NCI-H69 (cell line): ENCODE measurements around the gene SPRED2.

Experiments
- DNase-seq: peaks from one replicate; lab custom pipeline; 2025; lab: John Stamatoyannopoulos, UW

SPRED2 gene

DNA sequence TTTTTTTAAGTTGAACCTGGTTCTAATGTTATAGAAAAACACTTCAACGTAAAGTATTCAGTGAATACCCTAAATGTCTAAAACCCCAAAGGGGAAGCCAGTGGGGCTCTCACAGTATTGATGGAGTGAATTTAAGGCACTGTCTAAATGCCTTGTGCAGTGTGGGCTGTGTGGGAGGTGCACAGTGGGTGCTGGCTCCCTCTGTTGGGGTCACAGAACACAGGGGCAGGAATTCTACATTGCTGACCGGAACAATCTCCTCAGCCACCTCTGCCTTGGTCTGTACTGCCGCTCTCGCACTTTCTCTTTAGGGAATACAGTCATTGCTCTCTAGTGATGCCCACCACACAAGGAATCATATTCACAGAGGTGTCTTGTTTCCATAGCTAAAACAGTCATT, 45.4 kb downstream of the SPRED2 start:
- no peak for DNase-seq

DNA sequence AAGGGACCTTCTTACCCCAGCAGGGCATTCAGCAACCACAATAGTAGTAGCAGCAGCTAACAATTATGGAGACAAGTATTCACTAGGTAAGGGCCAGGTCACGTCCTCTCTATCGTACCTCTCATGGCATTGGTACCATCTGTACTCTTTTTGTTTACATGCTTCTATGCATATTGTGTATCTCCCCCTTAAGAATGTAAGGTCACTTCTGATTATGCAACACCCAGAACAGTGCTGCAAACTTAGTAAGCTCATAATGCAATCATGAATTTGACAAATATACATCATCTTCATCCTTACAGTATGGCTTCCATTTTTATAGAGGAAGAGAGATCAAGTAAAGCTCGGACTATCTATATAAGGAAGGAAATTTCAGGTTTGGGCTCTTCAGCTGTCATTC, 46.1 kb downstream of the SPRED2 start:
- no peak for DNase-seq

DNA sequence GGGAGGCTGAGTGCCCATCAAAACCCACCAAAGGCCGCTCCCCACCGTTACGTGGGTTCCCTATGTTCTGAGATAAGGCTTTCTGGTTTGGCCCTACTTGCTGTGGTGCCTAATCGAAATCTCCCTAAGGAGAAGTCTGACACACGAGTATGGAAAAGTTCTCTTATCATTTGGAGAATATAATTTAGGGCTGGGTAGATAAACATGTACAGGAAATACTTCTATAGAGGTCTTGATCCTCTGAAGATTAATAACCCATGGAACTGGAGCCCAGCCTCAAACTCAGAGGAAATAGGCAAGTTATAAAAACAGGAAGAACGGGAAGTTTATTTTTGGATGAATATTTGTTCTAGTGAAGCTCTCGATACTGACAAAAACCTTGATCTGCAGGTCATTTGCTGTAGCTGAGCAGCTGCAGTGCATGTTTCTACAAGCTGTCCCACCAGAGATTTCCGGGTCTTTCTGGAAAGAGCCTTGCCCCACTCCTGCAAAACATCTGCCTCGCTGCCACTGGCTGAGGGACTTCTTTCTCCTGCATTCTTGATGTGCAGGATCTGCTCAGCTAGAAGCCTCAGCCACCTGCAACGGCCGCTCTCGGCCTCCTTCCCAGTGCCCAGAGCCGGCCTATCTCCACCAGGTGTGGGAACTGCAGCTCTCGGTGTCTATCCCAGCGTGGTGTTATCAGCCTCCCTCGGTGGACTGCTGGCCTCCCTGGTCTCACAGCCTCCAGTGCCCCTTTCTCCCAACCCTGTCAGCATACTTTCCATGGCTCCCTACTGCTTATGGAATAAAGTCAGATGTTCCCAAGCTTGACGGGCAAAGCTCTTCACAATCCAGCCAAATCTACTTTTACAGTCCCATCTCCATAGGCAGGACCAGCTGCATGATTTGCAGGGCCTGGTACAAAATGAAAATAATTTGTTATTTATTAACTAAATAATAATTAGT, 48.6 kb downstream of the SPRED2 start:
- DNase-seq: no peak

DNA sequence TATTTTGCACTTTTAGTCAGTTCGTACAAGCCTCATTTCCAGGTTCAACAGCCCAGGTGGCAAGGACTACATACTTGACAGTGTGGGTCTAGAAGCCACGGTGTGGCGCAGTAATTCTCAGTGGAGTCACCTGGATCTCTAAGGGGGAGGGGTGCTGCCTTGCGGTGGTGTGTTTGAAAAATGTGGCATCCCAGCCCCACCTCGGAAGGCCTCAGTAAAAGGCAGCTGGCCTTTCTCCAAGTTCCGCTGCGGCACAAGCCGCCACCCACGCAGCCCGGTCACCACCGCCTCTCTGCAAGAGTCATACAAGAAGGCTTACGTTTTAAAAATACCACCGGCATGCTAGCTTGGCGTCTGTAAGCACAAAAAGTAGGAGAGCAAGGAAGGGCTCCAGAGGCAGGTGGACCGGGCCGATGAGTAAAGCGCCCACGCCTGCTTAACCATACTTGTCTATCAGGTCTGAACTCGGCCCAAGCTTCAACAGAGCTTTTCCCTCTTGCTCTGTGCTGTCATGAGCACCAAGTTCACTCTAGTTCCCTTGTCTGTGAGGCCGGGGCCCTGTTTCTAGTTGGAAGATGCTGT, 49.5 kb downstream of the SPRED2 start:
- peak; percentile 68 for DNase-seq

DNA sequence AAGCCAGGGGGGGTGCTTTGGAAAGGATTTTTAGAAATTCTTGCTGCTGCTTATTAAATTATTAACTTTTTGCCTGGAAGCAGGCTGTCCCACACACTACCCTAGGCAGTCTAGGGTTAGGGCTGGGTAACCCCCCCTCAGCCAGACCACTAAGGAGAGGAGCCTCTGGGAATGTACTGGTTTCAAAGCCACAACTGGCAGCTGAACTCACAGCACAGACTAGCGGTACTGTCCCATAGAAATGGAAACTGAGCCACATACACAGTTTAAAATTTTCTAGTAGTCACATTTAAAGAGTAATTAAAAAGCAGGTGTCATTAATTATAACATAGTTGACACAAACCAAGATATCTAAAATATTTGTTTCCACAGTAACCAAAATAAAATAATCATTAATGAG, 50.1 kb downstream of the SPRED2 start:
- DNase-seq: no peak

DNA sequence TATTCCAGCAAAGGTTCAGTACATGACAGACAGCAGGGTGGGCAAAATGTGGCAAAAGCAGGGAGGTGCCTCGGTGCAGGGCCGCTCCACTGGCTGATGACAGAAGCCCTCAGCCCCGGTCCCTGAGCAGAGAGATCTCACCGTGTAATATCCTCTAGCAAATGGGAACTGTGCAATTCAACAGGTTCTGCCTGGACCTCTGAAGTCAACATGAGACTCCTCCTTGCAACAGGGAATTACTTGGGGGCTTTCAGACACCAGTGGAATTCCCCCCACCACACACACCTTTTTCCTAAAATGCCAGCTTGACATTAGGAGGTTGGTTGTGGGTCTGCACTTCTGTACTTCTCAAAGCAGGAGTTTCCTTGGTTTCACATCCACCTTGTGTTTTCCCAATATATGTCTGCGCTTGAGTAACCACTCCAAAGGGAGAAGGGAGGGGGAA, 50.8 kb downstream of the SPRED2 start:
- DNase-seq: no peak

DNA sequence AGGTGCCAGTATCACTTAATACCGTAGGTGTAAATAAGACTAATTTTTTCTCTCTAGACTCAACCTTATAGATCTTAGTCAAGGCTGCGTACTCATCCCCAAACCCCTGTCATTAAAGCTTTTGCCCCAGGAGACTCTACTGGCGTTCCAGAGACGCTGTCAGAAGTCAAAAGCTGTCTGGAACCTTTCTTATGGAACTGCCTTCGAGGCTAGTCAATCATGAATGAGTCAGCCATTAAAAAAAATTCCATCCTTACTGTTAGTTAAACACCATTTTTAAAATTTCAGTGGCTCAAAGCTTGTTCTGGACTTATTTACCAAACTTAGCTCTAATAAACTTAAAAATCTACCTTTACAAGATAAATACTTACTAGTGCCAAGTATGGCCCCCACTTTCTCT, 52.1 kb downstream of the SPRED2 start:
- DNase-seq: no peak

DNA sequence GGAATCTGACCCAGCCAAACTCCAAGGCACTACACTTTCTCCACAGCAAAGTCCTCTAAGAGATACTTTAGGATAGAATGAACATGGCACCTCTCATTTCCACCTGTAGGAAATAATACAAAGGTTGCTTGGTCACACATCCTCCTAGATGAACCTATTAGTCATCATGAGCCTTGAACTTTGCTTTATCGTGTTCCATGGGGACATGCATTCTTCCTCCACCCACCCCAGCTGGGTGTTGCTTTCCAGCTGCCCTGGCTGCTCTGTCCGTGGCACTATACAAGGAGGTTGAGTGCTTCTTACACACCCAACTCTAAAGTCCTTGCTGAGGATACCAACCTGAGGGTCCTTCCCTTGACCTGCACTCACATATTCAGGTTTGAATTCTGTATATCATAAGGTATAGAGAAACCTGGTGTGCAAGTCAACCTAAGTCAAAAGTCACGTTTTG, 52.7 kb downstream of the SPRED2 start:
- no peak for DNase-seq

DNA sequence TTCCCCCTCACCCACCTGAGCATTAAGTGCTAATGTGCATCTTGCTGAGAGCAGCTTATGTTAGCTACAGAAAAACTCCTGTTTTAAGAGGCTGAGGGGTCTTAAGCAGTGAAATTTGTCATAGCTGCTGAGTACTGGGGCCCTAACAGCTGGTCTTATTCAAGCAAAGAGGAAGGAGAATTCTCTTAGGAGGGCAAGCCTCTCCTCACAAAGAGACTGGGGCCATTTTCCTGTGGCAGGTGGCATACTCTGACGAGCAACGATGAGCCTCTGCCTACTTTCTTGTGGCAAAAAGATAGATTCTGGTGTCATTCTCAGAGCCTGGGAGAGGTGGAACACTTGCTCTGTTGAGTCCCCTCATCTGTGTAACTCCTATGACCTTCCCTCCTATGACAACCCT, 53.2 kb downstream of the SPRED2 start:
- DNase-seq: no peak

DNA sequence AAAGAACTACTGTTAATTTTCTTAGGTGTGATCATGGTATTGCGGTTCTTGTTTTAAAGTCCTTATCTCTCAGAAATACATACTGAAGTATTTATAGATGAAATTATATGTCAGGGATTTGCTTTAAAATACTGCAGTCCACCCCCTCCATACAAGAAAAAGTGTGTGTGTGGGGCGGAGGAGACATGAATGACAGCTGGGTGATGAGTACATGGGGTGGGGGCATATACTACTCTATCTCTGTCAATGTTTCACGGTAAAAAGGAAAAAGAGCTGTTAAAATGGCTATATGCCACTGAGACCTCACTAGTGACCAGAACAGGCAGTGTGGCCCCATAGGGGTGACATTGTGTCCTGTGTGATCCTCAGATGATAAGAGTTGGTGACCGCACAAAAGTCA, 54.1 kb downstream of the SPRED2 start:
- no peak for DNase-seq

DNA sequence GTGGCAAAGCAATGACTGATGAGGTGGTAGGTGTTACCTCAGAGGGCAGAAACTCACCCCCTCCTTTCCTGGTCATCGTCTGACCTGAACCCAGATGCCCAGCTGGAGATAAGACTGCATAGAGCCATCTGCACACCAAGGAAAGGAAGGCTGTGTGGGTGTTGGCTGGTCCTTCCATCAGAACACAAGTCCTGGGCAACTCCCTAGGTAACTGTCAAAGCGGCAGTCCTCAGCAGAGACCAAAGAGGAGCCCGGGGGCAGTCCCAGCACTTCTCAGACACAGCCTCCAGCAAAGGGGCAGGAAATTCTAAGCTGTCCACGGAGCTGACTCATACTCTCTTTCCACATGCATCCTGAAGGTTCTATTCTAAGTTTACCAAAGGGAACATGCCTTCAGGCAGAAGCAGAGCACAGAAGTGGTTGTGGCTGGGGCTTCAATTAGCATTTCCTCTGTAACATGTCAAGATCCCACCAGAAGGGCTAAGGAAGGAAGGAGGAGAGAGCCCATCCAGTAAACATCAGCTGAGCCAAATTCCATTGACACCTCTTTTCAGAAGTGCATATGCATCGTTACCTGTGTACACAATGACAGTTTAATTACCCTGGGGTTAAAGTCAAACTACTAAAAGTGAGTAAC, 54.7 kb downstream of the SPRED2 start:
- DNase-seq: peak; percentile 30

DNA sequence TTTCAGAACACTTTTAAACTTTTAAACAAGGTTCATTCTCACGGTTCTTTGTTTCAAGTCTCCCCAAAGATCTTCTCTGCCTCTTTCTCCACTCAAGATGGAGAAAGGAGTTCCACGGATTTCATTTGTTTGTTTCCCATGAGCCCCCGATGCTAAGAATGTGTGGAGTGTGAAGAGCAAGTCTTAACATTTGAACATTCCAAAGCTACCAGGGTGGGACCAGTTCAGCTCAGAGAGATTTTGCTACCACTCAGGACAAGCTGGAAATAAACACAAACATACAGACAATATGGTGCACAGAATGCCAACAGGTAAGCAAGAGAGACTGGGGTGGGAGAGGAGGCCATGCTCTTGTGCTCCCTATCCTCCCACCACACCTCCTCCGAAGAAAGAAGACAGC, 56.7 kb downstream of the SPRED2 start:
- no peak for DNase-seq

DNA sequence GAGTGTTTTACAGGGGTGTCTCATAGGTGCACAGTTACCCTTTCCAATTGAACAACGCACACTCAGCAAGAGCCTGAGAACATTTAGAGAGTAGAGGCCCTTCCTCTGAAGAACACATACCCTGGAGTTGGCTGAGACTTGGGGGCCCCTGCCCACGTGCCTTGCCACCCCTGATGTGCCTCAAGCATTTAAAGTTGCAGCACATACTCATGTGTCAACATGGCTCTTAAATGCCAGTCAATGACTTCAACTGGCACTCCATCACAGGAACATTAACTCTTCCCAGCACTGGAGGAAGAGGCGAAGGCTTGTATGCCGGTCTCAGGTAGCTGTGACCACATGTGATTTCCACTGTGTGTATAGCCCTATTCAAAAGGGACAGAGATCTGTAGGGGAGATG, 57.4 kb downstream of the SPRED2 start:
- DNase-seq: no peak

DNA sequence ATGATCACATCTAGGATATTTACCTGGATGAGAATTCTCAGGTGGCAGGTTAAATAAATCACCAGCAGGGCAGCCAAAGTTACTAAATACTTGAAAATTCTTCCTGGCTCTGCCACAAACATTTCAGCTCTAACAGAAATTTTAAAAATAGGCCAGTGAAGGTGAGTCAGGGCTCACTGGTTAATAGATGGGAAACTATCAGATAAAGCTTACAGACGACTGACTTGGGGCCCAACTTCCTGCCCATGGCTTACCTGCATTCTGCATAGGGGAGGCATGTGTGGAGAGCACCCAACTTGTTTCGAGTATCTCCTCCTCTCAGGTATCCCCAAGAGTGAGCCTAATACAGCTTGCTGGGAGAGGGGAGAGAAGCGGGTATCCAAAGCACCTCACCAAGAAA, 57.8 kb downstream of the SPRED2 start:
- DNase-seq: no peak

DNA sequence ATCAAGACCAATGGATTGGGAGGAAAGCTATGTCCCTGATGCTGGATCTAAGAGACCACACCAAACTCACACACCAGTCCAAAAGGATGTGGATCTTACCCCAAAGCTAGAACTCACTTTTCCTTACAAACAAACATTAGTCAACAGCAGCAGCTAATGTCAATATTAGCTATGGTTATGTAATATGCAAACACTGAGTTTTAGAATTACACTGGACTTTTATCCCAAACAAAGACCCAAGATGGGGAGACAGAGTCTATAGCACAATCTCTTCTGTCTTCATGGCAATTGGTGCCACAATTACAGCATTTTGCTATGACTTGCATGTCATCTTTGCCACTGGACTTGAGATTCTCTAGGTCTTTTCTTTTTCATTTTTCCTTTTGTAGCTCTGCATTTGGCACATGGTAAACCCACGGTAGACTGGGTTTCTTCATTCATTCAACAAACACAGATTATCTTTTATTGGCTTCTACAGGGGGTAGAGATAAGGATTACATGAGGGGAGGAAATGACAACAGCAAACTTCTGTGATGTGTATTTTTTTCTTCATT, 59.0 kb downstream of the SPRED2 start:
- no peak for DNase-seq

DNA sequence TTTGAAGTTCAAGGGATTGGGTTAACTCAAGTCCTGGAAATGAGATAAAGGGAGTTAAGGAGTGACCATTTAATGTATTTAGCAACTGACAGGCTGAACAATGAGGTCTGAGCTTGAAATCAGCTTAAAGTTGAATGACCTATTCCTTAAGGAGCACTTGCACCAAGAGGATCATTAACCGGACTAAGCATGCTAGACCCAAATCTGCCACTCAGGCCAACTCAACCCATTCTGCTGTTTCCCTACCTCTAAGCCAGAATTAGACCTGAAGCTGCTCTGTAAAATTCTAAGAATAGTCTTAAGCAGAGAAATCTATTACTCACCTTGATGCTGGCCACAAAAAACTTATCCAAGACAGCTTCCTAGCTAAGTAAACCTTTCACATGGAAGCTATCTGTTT, 59.8 kb downstream of the SPRED2 start:
- DNase-seq: no peak

DNA sequence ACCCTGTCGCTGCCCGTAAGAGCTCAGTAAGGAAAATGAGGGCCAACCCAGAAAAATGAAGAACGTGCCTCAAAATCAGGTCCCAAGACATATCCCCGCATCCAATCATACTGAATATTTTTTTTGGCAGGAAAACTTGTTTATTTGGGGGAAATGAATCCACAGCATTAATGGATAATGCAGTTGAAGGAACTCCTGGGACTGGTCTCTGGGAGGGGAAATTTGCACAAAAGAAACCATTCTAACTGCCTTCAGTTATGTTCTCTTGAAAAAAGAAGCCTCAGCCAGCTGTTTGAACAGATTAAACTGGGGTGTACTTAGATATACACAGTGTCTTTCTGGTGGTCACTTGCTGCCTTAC, 61.3 kb downstream of the SPRED2 start:
- no peak for DNase-seq

DNA sequence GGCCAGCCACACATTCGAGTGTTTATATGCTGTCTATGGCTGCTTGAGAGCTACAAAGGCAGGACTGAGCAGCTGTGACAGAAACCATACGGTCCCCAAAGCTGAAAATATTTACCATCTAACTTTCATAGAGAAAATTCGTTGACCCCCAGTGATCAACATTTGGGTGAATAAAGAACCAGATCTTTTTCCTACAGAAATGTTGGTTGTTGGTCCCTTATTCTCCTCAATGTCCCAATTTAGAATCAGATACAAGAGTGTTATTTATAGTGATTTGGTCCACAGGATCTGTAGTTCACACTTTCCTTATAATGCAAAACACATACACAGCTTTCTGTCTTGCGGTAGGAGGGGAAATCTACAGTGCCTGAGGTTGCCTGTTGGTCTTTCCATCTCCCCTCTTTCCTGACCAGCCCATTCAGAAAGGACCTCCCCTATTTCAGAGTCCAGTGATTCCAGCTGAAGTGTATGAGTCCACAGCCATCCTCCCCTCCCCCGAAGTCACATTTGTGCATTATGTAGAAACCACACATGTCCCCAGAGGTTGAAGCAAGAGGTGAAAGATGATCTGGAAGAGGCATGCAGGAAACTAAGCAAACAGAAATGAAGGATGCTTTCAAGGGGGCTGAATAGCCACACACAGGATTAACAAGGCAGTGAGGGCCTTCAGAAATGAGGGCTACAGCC, 61.9 kb downstream of the SPRED2 start:
- peak; percentile 16 for DNase-seq

DNA sequence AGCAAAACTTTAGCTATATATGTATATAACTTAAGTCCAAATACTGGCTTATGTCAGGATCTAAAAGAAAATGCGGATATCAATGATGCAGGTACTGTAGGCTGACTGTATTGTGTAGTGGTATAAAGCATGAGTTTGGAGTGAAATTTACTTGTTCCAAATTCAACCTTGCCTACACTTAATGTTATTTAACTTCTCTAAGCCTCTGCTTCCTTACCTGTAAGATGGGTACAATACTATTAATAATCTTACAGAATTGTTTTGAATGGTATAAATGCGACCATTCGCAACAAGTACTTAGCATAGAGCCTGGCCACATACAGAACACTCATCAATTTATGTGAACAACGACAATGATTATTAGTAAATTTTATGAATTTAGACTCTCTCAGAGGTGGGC, 62.4 kb downstream of the SPRED2 start:
- DNase-seq: no peak

DNA sequence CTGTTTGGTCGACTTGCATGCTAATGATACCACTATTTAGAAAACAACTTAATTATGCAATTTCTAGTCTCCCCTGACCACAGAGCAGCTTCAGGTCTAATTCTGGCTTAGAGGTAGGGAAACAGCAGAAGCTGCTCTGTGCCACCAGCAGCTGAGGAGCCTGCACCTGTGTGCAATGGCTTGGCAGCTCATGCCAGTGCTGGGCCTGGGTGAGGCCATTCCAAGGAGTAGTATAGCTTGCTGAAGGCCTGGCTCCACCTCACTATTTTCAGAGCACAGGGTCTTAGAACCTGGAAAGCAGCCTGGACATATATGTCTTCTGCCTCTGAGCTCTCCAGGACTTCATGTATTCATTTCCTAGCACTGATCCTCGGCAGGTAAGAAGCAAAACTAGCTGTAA, 62.8 kb downstream of the SPRED2 start:
- DNase-seq: no peak

DNA sequence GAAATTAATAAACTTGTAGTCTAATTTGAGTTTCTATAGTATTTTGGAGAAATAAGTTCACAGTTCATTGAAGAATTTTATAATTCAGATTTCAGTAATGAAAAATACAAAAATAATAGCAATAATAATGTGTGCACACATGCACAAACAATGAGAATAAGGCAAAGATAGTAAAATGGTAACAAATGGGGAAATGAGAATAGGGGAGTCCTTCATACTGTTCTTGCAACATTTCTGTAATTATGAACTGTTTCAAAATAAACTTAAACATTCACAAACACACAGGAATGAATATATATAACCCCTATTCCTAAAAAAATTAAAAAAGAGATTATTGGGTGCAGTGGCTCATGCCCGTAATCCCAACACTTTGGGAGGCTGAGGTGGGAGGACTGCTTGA, 63.9 kb downstream of the SPRED2 start:
- no peak for DNase-seq

DNA sequence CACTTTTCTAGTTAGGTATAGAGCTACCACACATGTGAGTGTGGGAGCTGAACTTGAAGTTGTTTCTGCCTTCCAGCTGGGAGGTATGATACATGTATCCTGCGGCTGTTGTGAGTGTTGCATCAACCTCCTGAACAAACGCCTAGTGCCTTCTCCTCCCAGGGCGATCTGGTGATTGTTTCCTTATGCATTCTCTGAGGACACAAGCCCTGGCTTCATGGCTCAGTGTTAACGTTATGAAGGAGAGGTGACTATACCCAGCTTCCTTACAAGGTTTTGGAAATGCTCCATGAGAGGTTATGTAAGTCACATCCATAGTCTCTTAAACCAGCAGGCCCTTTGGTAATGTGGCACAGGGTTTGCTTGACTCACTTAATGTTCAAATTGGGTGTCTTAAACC, 64.9 kb downstream of the SPRED2 start:
- peak; percentile 11 for DNase-seq
